T-helper 2 cell treated with Interferon-gamma antibody and Interleukin-4, amounts not matched to agents 5 μg/mL and 100 μg/mL, for 36 hours (primary cell): ENCODE data around the gene SNX33.
"Not testable (repeated sequence)": the region's sequence is repeated elsewhere in the genome, so short reads cannot be mapped to it uniquely, and the experiment has no call there.

Source experiments
- DNase-seq: peaks from one replicate; pipeline ENCODE4 v3.0.0; 2021; ENCODE audit warnings: low spot score
- H3K27ac Mint-ChIP-seq: one replicate; pipeline ENCODE4 v1.8.0; 2021; ENCODE audit warnings: mild to moderate bottlenecking, mixed read lengths
- H3K27me3 Mint-ChIP-seq: one replicate; pipeline ENCODE4 v1.8.0; 2021; ENCODE audit warnings: low read depth, mixed read lengths
- H3K36me3 Mint-ChIP-seq: one replicate; pipeline ENCODE4 v1.8.0; 2021; ENCODE audit warnings: low read depth, mixed read lengths
- H3K4me1 Mint-ChIP-seq: one replicate; pipeline ENCODE4 v1.8.0; 2021; ENCODE audit warnings: low read depth, mixed read lengths
- H3K4me3 Mint-ChIP-seq: one replicate; pipeline ENCODE4 v1.8.0; 2022; ENCODE audit warnings: mild to moderate bottlenecking, moderate library complexity, mixed read lengths
- H3K9me3 Mint-ChIP-seq: one replicate; pipeline ENCODE4 v1.8.0; 2021; ENCODE audit warnings: mixed read lengths

Gene SNX33

GRCh38 chr15:75693028-75693427 lies 45.3 kb downstream of the SNX33 start:
- H3K4me3 Mint-ChIP-seq, DNase-seq, H3K9me3 Mint-ChIP-seq, H3K27ac Mint-ChIP-seq, H3K4me1 Mint-ChIP-seq, H3K36me3 Mint-ChIP-seq: not testable (repeated sequence)
- peaks cover 18% of the 10 kb centered on the region for H3K27me3 Mint-ChIP-seq

DNA sequence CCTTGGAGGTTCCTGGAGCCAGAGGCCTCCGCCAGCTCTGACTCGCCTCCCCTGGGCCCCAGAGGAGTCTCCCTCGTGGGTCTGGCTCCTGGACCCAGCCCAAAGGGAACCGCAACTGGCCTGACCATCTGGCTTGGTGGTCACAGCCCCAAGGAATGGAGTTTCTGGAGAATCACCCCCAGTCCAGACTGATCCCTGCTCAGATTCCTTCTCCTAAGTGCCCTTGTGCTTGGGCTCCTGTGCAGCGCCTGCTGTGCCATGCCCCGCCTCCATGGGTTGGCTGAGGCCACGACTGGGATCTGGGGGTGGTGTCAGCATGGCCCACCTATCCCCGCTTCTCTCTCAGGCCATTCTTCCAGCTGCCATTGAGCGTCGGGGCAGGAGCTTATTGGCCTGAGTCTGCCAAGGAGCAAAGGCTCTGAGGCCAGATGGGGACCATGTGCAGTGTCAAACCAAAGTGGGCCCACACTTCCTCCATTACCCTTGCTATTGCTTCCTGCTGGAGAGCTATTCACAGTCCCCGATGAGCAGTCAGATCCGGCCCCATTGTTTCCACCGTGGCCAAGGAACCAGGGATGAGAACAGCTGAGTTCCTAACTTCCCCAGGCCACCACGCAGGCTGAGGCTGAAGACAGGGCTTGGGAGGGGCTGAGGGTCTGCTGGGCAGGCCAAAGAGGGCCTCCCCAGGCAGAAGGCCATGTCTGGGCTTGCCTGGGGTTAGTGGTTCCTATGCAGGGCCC lies 46.0 kb downstream of the SNX33 start:
- DNase-seq: no peak
- peaks cover 6% of the 10 kb centered on the region for H3K4me1 Mint-ChIP-seq
- H3K27ac Mint-ChIP-seq: no peak overlapping the region
- H3K27me3 Mint-ChIP-seq: peaks cover 18% of the 10 kb centered on the region
- no peaks in the 10 kb centered on the region for H3K36me3 Mint-ChIP-seq
- H3K4me3 Mint-ChIP-seq: no peak overlapping the region
- no peaks in the 10 kb centered on the region for H3K9me3 Mint-ChIP-seq

DNA sequence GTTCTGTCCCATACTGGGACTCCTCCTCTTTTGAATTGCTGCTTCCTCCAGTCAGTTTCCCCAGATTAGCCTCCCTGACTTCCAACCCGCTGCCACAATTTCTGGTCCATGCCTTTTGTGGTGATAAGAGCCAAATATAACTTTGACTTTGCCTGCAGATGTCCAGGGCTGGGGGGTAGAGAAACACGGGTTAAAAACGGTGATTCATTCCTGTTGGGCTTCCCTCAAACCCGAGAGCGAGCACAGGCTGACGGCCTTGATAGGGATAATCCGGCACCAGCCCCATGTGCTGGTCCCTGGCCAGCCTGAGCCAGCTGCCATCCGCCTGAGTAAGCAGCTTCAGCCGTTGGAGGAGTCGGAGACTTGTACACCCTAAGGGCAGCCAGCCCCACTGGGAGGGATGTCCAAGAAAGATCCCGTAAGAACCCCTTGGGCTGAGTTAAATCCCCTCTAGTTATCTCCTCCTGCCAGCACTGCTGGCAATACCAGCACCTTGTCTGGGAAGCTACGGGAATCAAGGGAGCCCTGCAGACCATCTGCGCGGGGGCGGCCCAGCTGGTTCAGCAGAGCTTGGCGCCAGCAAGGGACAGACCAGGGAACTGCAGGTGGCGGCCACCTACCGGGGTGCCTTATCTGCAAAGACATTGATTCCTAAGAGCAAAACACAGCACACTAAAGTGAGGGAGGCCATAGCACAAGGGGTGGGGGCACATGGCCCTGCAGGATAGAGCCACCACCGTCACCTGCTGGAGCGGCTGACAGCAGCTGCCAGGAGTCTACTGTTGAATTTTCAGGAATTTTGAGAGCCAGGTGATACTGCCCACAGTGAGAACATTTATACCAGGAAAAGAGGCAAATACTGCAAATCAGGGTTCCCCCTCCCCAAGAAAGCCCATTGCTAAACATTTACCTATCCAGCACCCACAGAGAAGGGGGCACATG lies 46.8 kb downstream of the SNX33 start:
- no peak for DNase-seq
- peaks cover 18% of the 10 kb centered on the region for H3K27me3 Mint-ChIP-seq
- no peak overlapping the region for H3K4me3 Mint-ChIP-seq
- H3K27ac Mint-ChIP-seq: no peak overlapping the region
- H3K4me1 Mint-ChIP-seq: peaks cover 6% of the 10 kb centered on the region
- H3K9me3 Mint-ChIP-seq: no peaks in the 10 kb centered on the region
- no peaks in the 10 kb centered on the region for H3K36me3 Mint-ChIP-seq

DNA sequence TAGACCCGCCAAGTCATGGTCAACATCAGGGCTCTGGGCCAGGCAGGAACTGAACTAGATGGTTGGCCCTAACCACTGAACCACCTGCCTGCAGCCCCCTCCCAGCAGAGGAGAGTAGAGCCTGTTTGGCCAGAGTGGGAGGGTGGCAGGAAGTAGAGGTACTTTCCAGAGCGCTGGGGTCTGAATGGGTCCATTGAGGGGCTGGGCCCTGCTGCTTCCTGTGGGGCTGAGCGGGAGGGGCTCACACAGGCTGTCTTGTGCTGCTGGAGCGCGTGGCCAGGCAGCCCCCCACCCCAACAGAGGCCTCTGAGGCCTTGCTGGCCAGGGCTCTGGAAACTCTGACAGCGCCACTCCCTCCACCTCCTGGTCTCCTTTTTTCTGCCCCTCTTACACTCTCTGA lies 47.5 kb downstream of the SNX33 start:
- Mint-ChIP-seq H3K9me3 (no peaks in the 10 kb centered on the region), H3K27me3 (peaks cover 18% of the 10 kb centered on the region), H3K4me1 (peaks cover 6% of the 10 kb centered on the region), H3K36me3 (no peaks in the 10 kb centered on the region), H3K4me3 (no peak overlapping the region), H3K27ac (no peak overlapping the region)
- DNase-seq: no peak

- Mint-ChIP-seq H3K36me3 (no peaks in the 10 kb centered on the region), H3K4me1 (peaks cover 6% of the 10 kb centered on the region), H3K9me3 (no peaks in the 10 kb centered on the region), H3K4me3 (no peak overlapping the region), H3K27me3 (peaks cover 18% of the 10 kb centered on the region), H3K27ac (no peak overlapping the region)
- no peak for DNase-seq
Measured at GRCh38 chr15:75695634-75696310, 48.1 kb downstream of the SNX33 start.

GRCh38 chr15:75696311-75696720 lies 48.6 kb downstream of the SNX33 start:
- H3K4me3 Mint-ChIP-seq: no peak overlapping the region
- no peak for DNase-seq
- peaks cover 18% of the 10 kb centered on the region for H3K27me3 Mint-ChIP-seq
- peaks cover 6% of the 10 kb centered on the region for H3K4me1 Mint-ChIP-seq
- H3K27ac Mint-ChIP-seq: no peak overlapping the region
- H3K9me3 Mint-ChIP-seq: no peaks in the 10 kb centered on the region
- H3K36me3 Mint-ChIP-seq: no peaks in the 10 kb centered on the region

- Mint-ChIP-seq H3K36me3 (no peaks in the 10 kb centered on the region), H3K4me3 (no peak overlapping the region), H3K9me3 (no peaks in the 10 kb centered on the region), H3K27me3 (peaks cover 18% of the 10 kb centered on the region), H3K27ac (no peak overlapping the region), H3K4me1 (peaks cover 6% of the 10 kb centered on the region)
- DNase-seq: no peak
Measured at GRCh38 chr15:75696854-75697259, 49.1 kb downstream of the SNX33 start.

- Mint-ChIP-seq H3K9me3 (no peaks in the 10 kb centered on the region), H3K27me3 (peaks cover 14% of the 10 kb centered on the region), H3K36me3 (no peaks in the 10 kb centered on the region), H3K4me3 (no peak overlapping the region), H3K27ac (no peak overlapping the region), H3K4me1 (peaks cover 6% of the 10 kb centered on the region)
- no peak for DNase-seq
Measured at GRCh38 chr15:75697523-75697922, 49.8 kb downstream of the SNX33 start.

DNA sequence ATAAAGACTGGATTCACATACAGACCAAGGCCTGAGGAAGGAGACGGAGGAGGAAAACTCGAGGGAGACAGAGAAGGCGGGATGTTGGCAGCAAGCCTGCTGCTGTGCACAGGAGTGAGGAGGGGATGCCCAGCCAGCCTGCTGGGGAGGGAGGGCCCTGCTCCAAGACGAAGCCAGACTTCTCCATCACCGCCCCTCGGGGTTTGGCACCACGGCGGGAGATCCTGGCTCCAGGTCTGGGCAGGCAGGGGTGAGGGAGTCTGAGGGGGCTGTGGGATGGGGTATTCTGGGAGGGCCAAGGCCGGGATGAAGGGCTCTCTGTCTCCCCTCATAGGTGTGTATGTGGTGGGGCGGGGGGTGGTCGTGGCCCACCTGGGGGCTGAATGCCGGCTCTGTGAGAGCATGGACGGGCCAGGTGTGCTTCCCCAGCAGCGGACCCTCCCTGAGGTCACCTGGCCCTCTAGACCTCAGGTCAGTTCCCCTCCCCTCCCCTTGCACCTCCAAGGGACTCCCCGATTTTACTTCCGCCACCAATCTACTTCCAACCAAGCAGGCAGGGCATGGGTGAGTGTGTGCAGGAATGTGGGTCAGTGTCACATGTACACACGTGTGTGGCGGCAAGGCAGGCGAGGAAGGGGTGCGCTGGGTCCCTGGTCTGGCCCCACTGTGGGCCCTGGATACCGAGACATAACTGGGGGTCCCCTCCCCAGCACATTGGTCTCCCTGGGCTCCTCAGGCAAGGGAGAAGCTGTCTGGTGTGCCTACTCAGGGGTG lies 50.4 kb downstream of the SNX33 start:
- not testable (repeated sequence) for H3K4me3 Mint-ChIP-seq, H3K9me3 Mint-ChIP-seq, H3K27ac Mint-ChIP-seq, H3K36me3 Mint-ChIP-seq, H3K4me1 Mint-ChIP-seq, DNase-seq
- peaks cover 11% of the 10 kb centered on the region for H3K27me3 Mint-ChIP-seq

DNA sequence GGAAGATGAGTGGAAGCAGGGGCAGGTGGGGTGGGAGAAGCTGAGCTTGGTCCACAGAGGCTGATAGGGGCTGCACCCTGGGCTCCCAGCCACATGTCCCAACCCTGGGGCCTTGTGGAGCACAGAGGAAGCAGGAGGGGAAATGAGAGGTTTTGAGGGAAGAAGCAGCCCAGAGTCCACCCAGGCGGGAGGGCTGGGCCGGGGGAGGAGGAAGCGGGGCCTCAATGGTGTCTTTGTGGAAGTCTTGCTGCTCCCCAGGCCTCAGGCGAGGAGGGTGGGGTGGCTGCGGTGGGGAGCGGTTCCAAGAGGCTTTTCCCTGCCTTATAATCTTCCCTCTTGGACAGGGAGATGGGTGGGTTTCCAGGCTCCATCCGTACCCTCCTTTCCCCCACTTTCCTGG lies 51.8 kb downstream of the SNX33 start:
- not testable (repeated sequence) for H3K9me3 Mint-ChIP-seq, H3K4me3 Mint-ChIP-seq

GRCh38 chr15:75699961-75700874 lies 52.5 kb downstream of the SNX33 start:
- not testable (repeated sequence) for H3K4me3 Mint-ChIP-seq, DNase-seq, H3K9me3 Mint-ChIP-seq, H3K27me3 Mint-ChIP-seq, H3K27ac Mint-ChIP-seq, H3K36me3 Mint-ChIP-seq, H3K4me1 Mint-ChIP-seq

More for the DNA sequence above, 51.8 kb downstream of the SNX33 start:
- H3K27ac Mint-ChIP-seq, H3K27me3 Mint-ChIP-seq, H3K36me3 Mint-ChIP-seq, DNase-seq, H3K4me1 Mint-ChIP-seq: not testable (repeated sequence)

GRCh38 chr15:75701071-75702003 lies 53.6 kb downstream of the SNX33 start:
- H3K4me3 Mint-ChIP-seq, H3K9me3 Mint-ChIP-seq, H3K36me3 Mint-ChIP-seq, H3K4me1 Mint-ChIP-seq, H3K27ac Mint-ChIP-seq, DNase-seq, H3K27me3 Mint-ChIP-seq: not testable (repeated sequence)
